Heart left ventricle (tissue), 13 donors: ENCODE data around the gene ATP6V1D.

Source experiments
- POLR2A ChIP-seq, 2 donors: fragments of 450-650 bp; IDR thresholded peaks; one replicate each; pipeline ENCODE4 v1.6.1; 2017; ENCODE audit warnings: antibody characterized with exemption in 2 of 2, mild to moderate bottlenecking in 2 of 2, moderate library complexity in 2 of 2
- TF ChIP-seq, protein P1 (sequence below), 12 donors: fragments of 200-600 bp; sonication (generic) in 4 of 12; IDR thresholded peaks; one replicate each; pipeline versions ENCODE4 v1.5.0 to v1.8.0; 2018 to 2022; ENCODE audit warnings: antibody characterized with exemption in 12 of 12, mild to moderate bottlenecking in 5 of 12
- donor health status: ischemic (EF 13 %, LVEDD 7.1; RV severe dilation, severe dysfunction).
- donor health status: DM: no; HTN: yes; CAD: no.
- donor health status: DM: no; HTN: no; CAD: no.
- donor health status: ischemic (EF 25% LVEDD 6.9; RV normal size, moderate dysfunction).
- donor health status: ischemic (EF 25% LVEDD 5.7; RV mildly dilated, moderate dysfunction).
- donor health status: ischemic (EF 35%, LVEDD 5.7; RV mildly dilated, moderate dysfunction).
- donor health status: nonischemic (EF 11% LVEDD 7.7; RV severe dilation, severe dysfunction).
- donor health status: DM: yes; HTN: yes; CAD: no.
- donor health status: PGD.
- donor health status: ischemic (EF 29% LVEDD 5.4; RV normal size, mild dysfunction).
- donor health status: nonischemic (EF 23%, LVEDD 6.1; RV moderate dilation, normal function).

DNA sequence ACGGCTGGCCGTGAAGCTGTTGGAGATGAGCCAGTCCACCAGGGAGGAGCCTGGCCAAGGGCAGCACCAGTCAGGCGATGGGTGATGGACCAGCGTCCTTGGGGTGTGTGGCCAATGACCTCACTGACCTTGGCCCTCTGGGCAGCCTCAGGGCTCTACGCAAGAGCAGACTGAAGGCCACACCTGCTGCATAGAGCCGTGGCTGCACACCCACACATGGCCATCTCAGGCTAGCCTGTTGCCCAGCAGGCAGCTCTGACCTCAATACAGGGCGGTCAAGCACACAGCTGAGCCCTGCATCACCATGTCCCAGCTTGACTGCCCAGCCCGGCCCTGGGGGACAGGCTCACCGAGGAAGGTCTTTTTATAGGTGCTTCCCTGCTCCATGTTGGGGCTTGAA is 33.2 kb upstream of the ATP6V1D start:
- TF ChIP-seq, protein P1, sequence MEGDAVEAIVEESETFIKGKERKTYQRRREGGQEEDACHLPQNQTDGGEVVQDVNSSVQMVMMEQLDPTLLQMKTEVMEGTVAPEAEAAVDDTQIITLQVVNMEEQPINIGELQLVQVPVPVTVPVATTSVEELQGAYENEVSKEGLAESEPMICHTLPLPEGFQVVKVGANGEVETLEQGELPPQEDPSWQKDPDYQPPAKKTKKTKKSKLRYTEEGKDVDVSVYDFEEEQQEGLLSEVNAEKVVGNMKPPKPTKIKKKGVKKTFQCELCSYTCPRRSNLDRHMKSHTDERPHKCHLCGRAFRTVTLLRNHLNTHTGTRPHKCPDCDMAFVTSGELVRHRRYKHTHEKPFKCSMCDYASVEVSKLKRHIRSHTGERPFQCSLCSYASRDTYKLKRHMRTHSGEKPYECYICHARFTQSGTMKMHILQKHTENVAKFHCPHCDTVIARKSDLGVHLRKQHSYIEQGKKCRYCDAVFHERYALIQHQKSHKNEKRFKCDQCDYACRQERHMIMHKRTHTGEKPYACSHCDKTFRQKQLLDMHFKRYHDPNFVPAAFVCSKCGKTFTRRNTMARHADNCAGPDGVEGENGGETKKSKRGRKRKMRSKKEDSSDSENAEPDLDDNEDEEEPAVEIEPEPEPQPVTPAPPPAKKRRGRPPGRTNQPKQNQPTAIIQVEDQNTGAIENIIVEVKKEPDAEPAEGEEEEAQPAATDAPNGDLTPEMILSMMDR (IDR thresholded peaks at IDR 0.05) = no peak
- no peak for TF ChIP-seq POLR2A (IDR thresholded peaks at IDR 0.05)
